Endodermal cell (in vitro differentiated cells): ENCODE results near the gene PTPN14. TPM values are rescaled to one million over a fixed set of nuclear protein-coding genes. Genes with fewer than 3 reads are reported as not detected.

Experiments used
- DNase-seq: peaks from one replicate; pipeline ENCODE4 v3.0.0-alpha.2; 2017
- H3K27ac ChIP-seq: 2 replicates; pipeline ENCODE4 v1.5.1; 2013; ENCODE audit warnings: mild to moderate bottlenecking, low read depth, low read length, moderate library complexity
- H3K27me3 ChIP-seq: 2 replicates; pipeline ENCODE4 v1.6.1; 2013; ENCODE audit warnings: mild to moderate bottlenecking, low read length, moderate library complexity; ENCODE audit not compliant: insufficient read depth, control insufficient read depth, poor library complexity, severe bottlenecking
- H3K36me3 ChIP-seq: 2 replicates; pipeline ENCODE4 v1.7.0; 2013; ENCODE audit warnings: mild to moderate bottlenecking, low read length, moderate library complexity; ENCODE audit not compliant: control insufficient read depth, insufficient read depth
- H3K4me1 ChIP-seq: one replicate; pipeline ENCODE4 v1.7.0; 2013; ENCODE audit warnings: low read length; ENCODE audit not compliant: control insufficient read depth, insufficient read depth
- H3K4me3 ChIP-seq: 2 replicates; pipeline ENCODE4 v1.5.1; 2013; ENCODE audit warnings: mild to moderate bottlenecking, low read length, moderate library complexity
- H3K9ac ChIP-seq: 2 replicates; pipeline ENCODE4 v1.6.1; 2013; ENCODE audit warnings: mild to moderate bottlenecking, low read length, moderate library complexity; ENCODE audit not compliant: poor library complexity, severe bottlenecking; ENCODE audit errors: extremely low read depth
- H3K9me3 ChIP-seq: 2 replicates; pipeline ENCODE4 v1.6.1; 2013; ENCODE audit warnings: mild to moderate bottlenecking, low read length, moderate library complexity; ENCODE audit not compliant: control insufficient read depth
- H3K27ac Mint-ChIP-seq: 2 replicates; pipeline ENCODE4 v1.8.0; 2020; ENCODE audit warnings: mixed read lengths
- H3K27me3 Mint-ChIP-seq: 2 replicates; pipeline ENCODE4 v1.8.0; 2021; ENCODE audit warnings: mild to moderate bottlenecking, mixed read lengths; ENCODE audit not compliant: insufficient read depth
- H3K36me3 Mint-ChIP-seq: 2 replicates; pipeline ENCODE4 v1.8.0; 2020; ENCODE audit warnings: low read depth, mixed read lengths
- H3K4me1 Mint-ChIP-seq: 2 replicates; pipeline ENCODE4 v1.8.0; 2020; ENCODE audit warnings: mixed read lengths
- H3K4me3 Mint-ChIP-seq: 2 replicates; pipeline ENCODE4 v1.8.0; 2020; ENCODE audit warnings: mild to moderate bottlenecking, moderate library complexity, mixed read lengths
- H3K9me3 Mint-ChIP-seq: 2 replicates; pipeline ENCODE4 v1.8.0; 2020; ENCODE audit warnings: mild to moderate bottlenecking, mixed read lengths
- WGBS, 2 experiments: methylation state at CpG; one replicate each; pipeline versions ENCODE4 v1.1.5 to v1.1.7; 2013; ENCODE audit warnings: missing lambda C conversion rate in 2 of 2, mixed read lengths in 1 of 2; ENCODE audit not compliant: insufficient coverage in 1 of 2, insufficient read length in 1 of 2; 5-methylcytosine and 5-hydroxymethylcytosine counted together
- total RNA-seq, 2 donors: library from RNA; stranded (reverse); fragmentation: NEBNext Ultra II Directional in 1 of 2; extraction: Animal tissue kit (Norgen Biotek cat#: 25700) in 1 of 2; gene quantifications; 2 replicates in 1 of 2; 3 replicates in 1 of 2; pipeline ENCODE4 v1.2.1, GENCODE V29; 2021
- TF ChIP-seq, protein P1 (sequence below): fragments of 200-600 bp; sonication (generic); conservative IDR thresholded peaks from 2 replicates; pipeline ENCODE4 v1.5.0; 2021; ENCODE audit warnings: antibody characterized with exemption, mild to moderate bottlenecking

PTPN14 gene
- total RNA-seq, 2 donors from 2014 or later, result 72.6 to 93.2 TPM

- H3K9me3 Mint-ChIP-seq, result no peaks in the 10 kb centered on the region
- no peaks in the 10 kb centered on the region for H3K9me3 ChIP-seq
- peak overlapping the region; percentile 92 for H3K4me3 ChIP-seq
- H3K4me1 ChIP-seq, result peaks cover 22% of the 10 kb centered on the region
- H3K36me3 Mint-ChIP-seq, result no peaks in the 10 kb centered on the region
- TF ChIP-seq, protein P1, sequence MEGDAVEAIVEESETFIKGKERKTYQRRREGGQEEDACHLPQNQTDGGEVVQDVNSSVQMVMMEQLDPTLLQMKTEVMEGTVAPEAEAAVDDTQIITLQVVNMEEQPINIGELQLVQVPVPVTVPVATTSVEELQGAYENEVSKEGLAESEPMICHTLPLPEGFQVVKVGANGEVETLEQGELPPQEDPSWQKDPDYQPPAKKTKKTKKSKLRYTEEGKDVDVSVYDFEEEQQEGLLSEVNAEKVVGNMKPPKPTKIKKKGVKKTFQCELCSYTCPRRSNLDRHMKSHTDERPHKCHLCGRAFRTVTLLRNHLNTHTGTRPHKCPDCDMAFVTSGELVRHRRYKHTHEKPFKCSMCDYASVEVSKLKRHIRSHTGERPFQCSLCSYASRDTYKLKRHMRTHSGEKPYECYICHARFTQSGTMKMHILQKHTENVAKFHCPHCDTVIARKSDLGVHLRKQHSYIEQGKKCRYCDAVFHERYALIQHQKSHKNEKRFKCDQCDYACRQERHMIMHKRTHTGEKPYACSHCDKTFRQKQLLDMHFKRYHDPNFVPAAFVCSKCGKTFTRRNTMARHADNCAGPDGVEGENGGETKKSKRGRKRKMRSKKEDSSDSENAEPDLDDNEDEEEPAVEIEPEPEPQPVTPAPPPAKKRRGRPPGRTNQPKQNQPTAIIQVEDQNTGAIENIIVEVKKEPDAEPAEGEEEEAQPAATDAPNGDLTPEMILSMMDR, result no peak
- H3K36me3 ChIP-seq, result no peaks in the 10 kb centered on the region
- no peaks in the 10 kb centered on the region for H3K27me3 ChIP-seq
- no peaks in the 10 kb centered on the region for H3K27me3 Mint-ChIP-seq
- no peak overlapping the region for H3K9ac ChIP-seq
- no peak overlapping the region for H3K4me3 Mint-ChIP-seq
- WGBS, 2 experiments, result 85 to 91% methylated on average over 6 of the region's 6 CpGs
- no peak overlapping the region for H3K27ac ChIP-seq
- DNase-seq, result no peak
- H3K27ac Mint-ChIP-seq, result no peak overlapping the region
- H3K4me1 Mint-ChIP-seq, result peaks cover 60% of the 10 kb centered on the region
Observed at GRCh38 chr1:214546886-214547641, 4.3 kb downstream of the PTPN14 start.

DNA sequence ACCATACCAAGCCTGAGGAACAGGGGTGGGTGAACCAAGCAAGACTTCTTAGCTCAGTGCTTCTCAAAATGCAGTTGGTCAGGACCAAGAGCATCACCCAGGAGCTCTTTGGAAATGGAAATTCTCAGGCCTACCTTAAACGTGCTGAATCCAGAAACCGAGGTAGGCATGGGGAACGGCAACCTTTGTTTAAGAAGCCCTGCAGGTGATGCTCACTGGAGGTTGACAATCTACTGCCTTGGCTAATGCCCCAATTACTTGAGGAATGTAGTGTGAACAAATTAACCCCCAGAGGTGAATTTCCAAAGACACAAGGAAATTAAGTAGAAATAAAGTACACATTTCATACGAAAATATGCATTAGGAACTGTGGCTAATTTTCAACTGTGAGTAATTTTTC lies 5.3 kb downstream of the PTPN14 start:
- H3K4me3 Mint-ChIP-seq, result no peak overlapping the region
- H3K9me3 ChIP-seq, result no peaks in the 10 kb centered on the region
- WGBS, 2 experiments, result 68 to 93% methylated on average over 3 to 4 of the region's 4 CpGs
- H3K4me3 ChIP-seq, result peak overlapping the region; percentile 5
- no peaks in the 10 kb centered on the region for H3K36me3 Mint-ChIP-seq
- H3K4me1 ChIP-seq, result peaks cover 22% of the 10 kb centered on the region
- H3K27ac ChIP-seq, result no peak overlapping the region
- no peaks in the 10 kb centered on the region for H3K36me3 ChIP-seq
- peaks cover 60% of the 10 kb centered on the region for H3K4me1 Mint-ChIP-seq
- no peak overlapping the region for H3K9ac ChIP-seq
- TF ChIP-seq, protein P1, result no peak
- H3K9me3 Mint-ChIP-seq, result no peaks in the 10 kb centered on the region
- H3K27ac Mint-ChIP-seq, result no peak overlapping the region
- no peaks in the 10 kb centered on the region for H3K27me3 ChIP-seq
- no peak for DNase-seq
- no peaks in the 10 kb centered on the region for H3K27me3 Mint-ChIP-seq

- H3K9ac ChIP-seq, result no peak overlapping the region
- Mint-ChIP-seq H3K27ac (no peak overlapping the region), H3K4me3 (no peak overlapping the region), H3K4me1 (peaks cover 60% of the 10 kb centered on the region), H3K36me3 (no peaks in the 10 kb centered on the region), H3K9me3 (no peaks in the 10 kb centered on the region), H3K27me3 (no peaks in the 10 kb centered on the region)
- WGBS, 2 experiments, result 55 to 73% methylated on average over 2 of the region's 2 CpGs
- H3K4me1 ChIP-seq, result peaks cover 22% of the 10 kb centered on the region
- H3K9me3 ChIP-seq, result no peaks in the 10 kb centered on the region
- TF ChIP-seq, protein P1, result no peak
- H3K27ac ChIP-seq, result no peak overlapping the region
- DNase-seq, result no peak
- no peaks in the 10 kb centered on the region for H3K36me3 ChIP-seq
- no peaks in the 10 kb centered on the region for H3K27me3 ChIP-seq
- peak overlapping the region; percentile 5 for H3K4me3 ChIP-seq
Observed at GRCh38 chr1:214545293-214545692, 6.1 kb downstream of the PTPN14 start.
